Gastrocnemius medialis (tissue), 4 donors: ENCODE measurements around the gene HOXA6.

Experiments
- CTCF ChIP-seq, 5 experiments: fragments of 450-650 bp in 3 of 5; fragments of 200-600 bp in 2 of 5; sonication (generic) in 2 of 5; IDR thresholded peaks in 4 of 5; conservative IDR thresholded peaks in 1 of 5; 1 replicate in 4 of 5; 2 replicates in 1 of 5; pipeline ENCODE4 v1.5.1; 2016 to 2019; ENCODE audit warnings: antibody characterized with exemption in 5 of 5, mild to moderate bottlenecking in 3 of 5, moderate library complexity in 3 of 5
- POLR2A ChIP-seq, 2 donors: fragments of 450-650 bp; IDR thresholded peaks; one replicate each; pipeline ENCODE4 v1.6.1; 2017; ENCODE audit warnings: antibody characterized with exemption in 2 of 2, mild to moderate bottlenecking in 2 of 2, moderate library complexity in 2 of 2

DNA sequence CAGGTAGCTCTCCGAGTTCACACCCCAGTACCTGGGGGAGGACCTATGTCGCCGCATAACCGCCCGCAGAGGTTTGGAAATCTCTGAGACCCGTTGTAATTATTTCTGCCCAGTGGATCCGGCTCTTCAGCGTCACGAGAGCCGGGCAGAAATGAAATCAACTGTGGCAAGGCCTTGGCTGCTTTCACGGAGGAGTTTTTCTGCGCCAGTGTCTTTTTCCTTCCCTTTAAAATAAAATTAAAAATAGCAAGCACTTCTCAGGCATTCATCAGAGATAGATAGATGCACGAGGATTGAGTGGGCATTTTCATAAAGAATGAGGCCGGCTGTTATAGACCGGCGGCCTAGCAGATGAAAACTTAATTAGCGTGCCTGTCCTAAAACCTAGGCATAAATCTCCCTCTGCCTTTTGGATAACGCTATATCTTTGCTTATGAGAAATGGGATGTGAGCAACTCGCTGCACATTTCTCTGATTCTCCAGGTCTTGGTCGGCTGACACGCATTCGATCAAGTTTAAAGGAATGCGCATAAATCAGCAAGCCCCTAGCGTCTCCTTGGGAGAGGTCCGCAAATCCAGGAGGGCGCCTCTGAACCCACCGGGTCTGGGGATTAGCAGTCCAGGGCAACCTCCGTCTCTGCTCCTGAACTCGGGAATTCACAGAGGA is 45.9 kb upstream of the HOXA6 start:
- TF ChIP-seq CTCF (IDR thresholded peaks at IDR 0.05 in 4 of 5, conservative IDR thresholded peaks at IDR 0.05 in 1 of 5) (no peak), POLR2A (IDR thresholded peaks at IDR 0.05) (no peak)
